Lower lobe of right lung (tissue), 2 donors: ENCODE data around the gene ARID1B. TPM values are rescaled to one million over a fixed set of nuclear protein-coding genes. Genes with fewer than 3 reads are reported as not detected.

Experiments
- ATAC-seq, 2 donors: fragments of 200-7000 bp; cut with Tn5 transposase; one replicate each; pipeline ENCODE4 v1.9.1; 2020 to 2022; ENCODE audit warnings: mild to moderate bottlenecking in 2 of 2, moderate library complexity in 2 of 2
- DNase-seq: peaks from one replicate; pipeline ENCODE4 v3.0.0-alpha.2; 2020
- H3K27ac ChIP-seq: fragments of 200-600 bp; one replicate; pipeline ENCODE4 v1.8.0; 2022
- H3K27me3 ChIP-seq: fragments of 200-600 bp; one replicate; pipeline ENCODE4 v1.8.0; 2022; ENCODE audit warnings: low read depth
- H3K36me3 ChIP-seq: fragments of 200-600 bp; one replicate; pipeline ENCODE4 v1.8.0; 2022; ENCODE audit warnings: mild to moderate bottlenecking
- H3K4me1 ChIP-seq: fragments of 200-600 bp; one replicate; pipeline ENCODE4 v1.8.0; 2022
- H3K4me3 ChIP-seq: fragments of 200-600 bp; one replicate; pipeline ENCODE4 v1.8.0; 2022; ENCODE audit warnings: mild to moderate bottlenecking
- H3K9me3 ChIP-seq: fragments of 200-600 bp; one replicate; pipeline ENCODE4 v1.8.0; 2022
- intact Hi-C: fragments of 100-400 bp; cut with DNase I; formaldehyde crosslinking; loops from one replicate; pipeline ENCODE4 v1.11.0; 2022
- total RNA-seq: library from RNA; stranded (reverse); fragmentation: NEBNext Ultra II Directional; extraction: Animal tissue kit (Norgen Biotek cat#: 25700); gene quantifications from one replicate; pipeline ENCODE4 v1.2.1, GENCODE V29; 2021
- TF ChIP-seq, protein P1 (sequence below): fragments of 200-600 bp; IDR thresholded peaks from one replicate; pipeline ENCODE4 v1.8.0; 2022; ENCODE audit warnings: antibody characterized with exemption, mild to moderate bottlenecking
- donor health status: DM: no; HTN: yes; CAD: no; lungs with severe emphysema.

ARID1B gene
- total RNA-seq, 1 donor from 2014 or later, result 95.5 TPM

DNA sequence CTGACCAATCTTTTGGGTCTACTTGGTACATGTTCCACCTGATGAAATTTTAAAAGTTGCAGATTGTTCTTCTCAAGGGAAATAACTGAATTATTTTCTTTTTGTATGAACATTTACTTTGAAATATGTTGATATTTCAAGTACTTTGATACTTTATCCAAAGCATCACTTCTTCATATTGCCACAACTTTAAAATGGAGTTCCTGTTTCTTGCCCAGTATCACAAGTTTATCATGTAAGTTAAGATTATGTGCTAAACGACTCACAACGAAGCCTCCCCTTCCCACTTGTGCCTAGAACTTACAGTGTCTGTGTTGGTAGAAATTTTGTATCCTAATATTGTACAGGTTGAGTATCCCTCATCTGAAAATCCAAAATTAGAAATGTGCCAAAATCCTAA is 108.4 kb downstream of the ARID1B start:
- ATAC-seq (no peak), DNase-seq (no peak)
- no peak overlapping the region for H3K27ac ChIP-seq
- no peaks in the 10 kb centered on the region for H3K36me3 ChIP-seq
- no peaks in the 10 kb centered on the region for H3K27me3 ChIP-seq
- intact Hi-C loops, result no loop called here
- no peaks in the 10 kb centered on the region for H3K9me3 ChIP-seq
- TF ChIP-seq, protein P1, sequence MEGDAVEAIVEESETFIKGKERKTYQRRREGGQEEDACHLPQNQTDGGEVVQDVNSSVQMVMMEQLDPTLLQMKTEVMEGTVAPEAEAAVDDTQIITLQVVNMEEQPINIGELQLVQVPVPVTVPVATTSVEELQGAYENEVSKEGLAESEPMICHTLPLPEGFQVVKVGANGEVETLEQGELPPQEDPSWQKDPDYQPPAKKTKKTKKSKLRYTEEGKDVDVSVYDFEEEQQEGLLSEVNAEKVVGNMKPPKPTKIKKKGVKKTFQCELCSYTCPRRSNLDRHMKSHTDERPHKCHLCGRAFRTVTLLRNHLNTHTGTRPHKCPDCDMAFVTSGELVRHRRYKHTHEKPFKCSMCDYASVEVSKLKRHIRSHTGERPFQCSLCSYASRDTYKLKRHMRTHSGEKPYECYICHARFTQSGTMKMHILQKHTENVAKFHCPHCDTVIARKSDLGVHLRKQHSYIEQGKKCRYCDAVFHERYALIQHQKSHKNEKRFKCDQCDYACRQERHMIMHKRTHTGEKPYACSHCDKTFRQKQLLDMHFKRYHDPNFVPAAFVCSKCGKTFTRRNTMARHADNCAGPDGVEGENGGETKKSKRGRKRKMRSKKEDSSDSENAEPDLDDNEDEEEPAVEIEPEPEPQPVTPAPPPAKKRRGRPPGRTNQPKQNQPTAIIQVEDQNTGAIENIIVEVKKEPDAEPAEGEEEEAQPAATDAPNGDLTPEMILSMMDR, result no peak
- H3K4me3 ChIP-seq, result no peak overlapping the region
- H3K4me1 ChIP-seq, result peaks cover 72% of the 10 kb centered on the region

DNA sequence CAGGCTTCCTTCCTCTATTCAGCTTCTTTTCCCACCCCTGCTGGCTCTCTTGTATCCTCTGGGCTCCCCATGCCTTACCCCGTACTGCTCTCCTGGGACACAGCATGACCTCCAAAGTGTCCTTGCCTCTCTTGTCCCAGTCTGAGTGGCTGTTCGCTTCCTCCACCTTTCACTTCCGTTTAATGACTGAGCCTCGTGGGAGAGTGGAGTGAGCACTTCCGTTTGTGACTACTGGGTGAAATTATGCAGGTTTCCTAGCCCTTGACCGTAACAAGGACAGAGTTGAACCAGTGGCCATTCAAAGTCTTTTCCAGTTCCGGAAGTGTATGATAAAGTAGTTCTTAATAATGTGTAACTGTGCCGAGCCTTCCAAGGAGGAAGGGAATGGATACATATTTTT is 109.2 kb downstream of the ARID1B start:
- peak; percentile 70 to 72 for ATAC-seq
- H3K36me3 ChIP-seq, result no peaks in the 10 kb centered on the region

DNA sequence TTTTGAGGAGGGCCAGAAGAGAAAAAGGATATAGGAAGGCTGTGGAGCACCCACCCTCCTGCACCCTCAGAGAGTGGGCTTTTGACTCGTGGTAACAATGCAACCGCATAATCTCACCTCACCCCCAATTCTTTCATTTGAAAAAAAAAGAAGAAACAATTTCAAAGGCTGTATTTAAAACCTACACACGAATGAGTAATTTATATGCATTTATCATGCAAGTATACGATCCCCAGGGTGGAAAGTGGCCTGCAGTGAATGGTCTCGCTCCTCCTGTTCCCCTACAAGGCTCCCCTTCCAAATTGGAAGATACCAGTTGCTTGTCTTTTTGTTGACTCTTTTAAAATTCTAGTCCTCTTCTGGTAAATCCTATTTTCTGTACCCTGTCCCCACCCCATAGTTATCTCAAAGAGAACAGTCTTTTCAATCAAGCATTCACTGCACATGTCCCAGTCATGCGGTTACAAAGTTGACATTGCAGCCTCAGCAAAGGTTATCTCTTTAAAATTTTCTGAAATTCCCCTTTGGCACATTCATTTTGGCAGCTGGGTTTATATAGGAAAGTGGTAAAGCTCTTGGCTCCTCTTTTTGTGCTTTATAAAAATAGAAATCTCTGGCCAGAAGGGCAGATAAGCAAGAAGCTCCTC is 110.6 kb downstream of the ARID1B start:
- Histone ChIP-seq H3K36me3 (no peaks in the 10 kb centered on the region), H3K27me3 (no peaks in the 10 kb centered on the region), H3K4me3 (no peak overlapping the region), H3K4me1 (peaks cover 65% of the 10 kb centered on the region), H3K27ac (no peak overlapping the region), H3K9me3 (no peaks in the 10 kb centered on the region)
- intact Hi-C loops, result no loop called here
- TF ChIP-seq, protein P1, result no peak
- DNase-seq, result no peak
- ATAC-seq, result no peak

More for the DNA sequence above, 109.2 kb downstream of the ARID1B start:
- intact Hi-C loops, result no loop called here
- Histone ChIP-seq H3K4me1 (peaks cover 73% of the 10 kb centered on the region), H3K9me3 (no peaks in the 10 kb centered on the region), H3K27ac (no peak overlapping the region), H3K4me3 (no peak overlapping the region), H3K27me3 (no peaks in the 10 kb centered on the region)
- TF ChIP-seq, protein P1, result no peak
- DNase-seq, result no peak

DNA sequence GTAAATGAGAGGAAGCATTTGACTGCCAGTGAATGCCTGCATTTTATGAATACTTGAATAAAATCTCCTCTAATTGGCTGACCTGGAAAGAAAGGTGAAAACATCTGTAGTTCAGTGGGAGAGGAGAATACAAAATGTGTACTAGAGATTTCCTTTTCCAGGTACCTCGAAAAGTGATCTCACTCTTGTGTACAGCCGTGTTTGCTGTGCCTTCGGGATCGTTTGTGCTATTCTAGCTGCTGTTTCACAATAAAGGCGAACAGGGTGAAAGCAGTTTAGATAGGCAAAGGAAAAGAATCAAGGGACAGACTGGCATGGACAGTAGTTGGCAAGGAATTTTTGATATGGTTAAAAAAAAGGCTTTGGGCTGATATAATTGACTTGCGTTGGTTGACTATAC is 112.3 kb downstream of the ARID1B start:
- intact Hi-C loops, result no loop called here
- Histone ChIP-seq H3K27me3 (no peaks in the 10 kb centered on the region), H3K4me3 (no peak overlapping the region), H3K9me3 (no peaks in the 10 kb centered on the region), H3K36me3 (no peaks in the 10 kb centered on the region), H3K4me1 (peaks cover 48% of the 10 kb centered on the region), H3K27ac (no peak overlapping the region)
- peak in 1 of 2 donors; percentile 30 for ATAC-seq
- TF ChIP-seq, protein P1, result no peak
- DNase-seq, result no peak

DNA sequence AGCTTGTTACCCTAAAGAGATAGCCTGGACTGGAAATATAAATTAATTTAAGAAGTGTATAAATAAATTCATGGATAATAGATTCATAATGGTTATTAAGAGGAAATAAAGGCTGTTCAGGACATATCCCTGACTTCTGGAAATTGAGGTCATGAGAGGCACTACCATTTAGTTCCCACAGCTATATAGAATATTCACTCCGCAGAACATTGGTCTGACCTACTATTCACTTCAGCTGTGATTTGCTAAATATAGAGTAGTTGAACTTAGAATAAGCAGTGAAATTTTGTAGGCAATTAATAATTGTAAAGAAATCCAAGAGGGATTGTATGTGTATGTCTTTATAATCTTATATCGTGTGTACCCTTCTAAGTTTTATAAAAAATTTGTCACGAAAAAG is 112.8 kb downstream of the ARID1B start:
- Histone ChIP-seq H3K27me3 (no peaks in the 10 kb centered on the region), H3K4me3 (no peak overlapping the region), H3K36me3 (no peaks in the 10 kb centered on the region), H3K4me1 (peaks cover 48% of the 10 kb centered on the region), H3K9me3 (no peaks in the 10 kb centered on the region), H3K27ac (no peak overlapping the region)
- TF ChIP-seq, protein P1, result no peak
- ATAC-seq (no peak), DNase-seq (no peak)
- intact Hi-C loops, result no loop called here
